Measurements from ENCODE around the gene HDAC4.

HDAC4 gene

DNA sequence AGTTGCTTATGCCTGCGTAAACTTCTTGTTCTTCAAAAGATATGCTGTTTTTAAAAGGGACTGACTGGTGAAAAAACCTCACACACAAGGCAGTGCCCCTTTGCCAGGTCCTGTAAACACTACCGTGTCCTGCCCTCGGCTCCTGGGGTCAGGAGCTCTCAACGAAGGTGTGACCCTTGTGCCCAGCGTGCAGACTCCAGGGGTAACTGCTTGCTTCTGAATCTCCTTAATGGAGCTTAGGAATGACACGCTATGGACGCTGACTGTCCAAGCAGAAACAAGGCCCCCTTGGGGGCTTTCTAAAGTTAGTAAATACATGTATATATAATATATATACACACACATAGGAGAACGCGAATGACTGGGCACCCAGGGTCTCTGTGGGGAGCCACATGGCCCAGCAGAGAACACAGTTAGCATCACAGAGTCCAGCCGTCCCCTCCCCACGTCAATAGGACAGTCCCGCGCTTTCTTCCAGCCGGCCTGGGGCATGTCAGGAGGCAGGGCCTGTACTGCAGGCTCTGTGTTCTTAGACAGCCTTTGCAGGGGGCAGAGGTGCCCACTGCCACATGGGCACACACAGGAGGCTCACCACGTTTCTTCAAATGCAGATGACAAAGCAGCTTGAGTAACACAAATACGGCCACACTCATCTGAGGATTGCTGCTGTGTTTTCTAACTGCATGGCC is 96.1 kb downstream of the HDAC4 start:
- no peak for DNase-seq

GRCh38 chr2:239303711-239304532 is 96.9 kb downstream of the HDAC4 start:
- no peak for DNase-seq

DNA sequence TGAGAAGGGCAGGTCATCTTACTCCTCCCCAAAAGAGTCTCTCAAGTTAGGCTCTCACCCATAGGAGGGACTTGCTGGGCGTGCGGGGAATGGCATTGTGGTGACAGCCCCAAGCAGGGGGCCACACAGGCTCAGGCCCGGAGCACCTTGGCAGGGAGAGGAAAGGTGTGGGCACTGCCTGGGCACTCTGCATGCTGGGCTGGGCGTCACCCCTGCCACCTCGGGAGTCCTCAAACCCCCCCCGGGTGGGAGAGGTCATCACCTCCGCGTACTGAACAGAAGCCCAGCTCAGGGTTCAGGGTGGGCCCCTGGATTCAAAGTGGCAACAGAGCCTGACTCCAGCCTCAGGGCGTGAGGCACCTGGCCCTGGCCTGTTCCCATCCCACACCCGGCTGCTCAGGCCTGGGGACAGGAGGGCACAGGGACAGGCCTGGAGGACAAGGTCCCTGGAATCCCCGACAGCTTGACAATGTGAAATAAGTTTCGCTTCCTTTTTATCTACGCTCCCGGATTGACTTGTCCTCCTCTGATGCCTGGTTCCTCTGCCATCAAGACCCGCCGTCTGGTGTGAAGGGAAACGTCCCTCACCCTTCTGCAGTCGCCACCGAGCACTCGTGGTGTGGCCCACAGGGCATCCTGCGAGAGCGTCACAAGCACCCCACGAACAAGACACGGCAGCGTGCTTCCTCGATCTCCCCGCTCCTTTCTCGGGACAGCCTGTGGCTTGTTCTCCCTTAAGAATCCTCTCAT is 97.8 kb downstream of the HDAC4 start:
- DNase-seq = no peak

GRCh38 chr2:239302083-239302807 is 98.6 kb downstream of the HDAC4 start:
- no peak for DNase-seq

DNA sequence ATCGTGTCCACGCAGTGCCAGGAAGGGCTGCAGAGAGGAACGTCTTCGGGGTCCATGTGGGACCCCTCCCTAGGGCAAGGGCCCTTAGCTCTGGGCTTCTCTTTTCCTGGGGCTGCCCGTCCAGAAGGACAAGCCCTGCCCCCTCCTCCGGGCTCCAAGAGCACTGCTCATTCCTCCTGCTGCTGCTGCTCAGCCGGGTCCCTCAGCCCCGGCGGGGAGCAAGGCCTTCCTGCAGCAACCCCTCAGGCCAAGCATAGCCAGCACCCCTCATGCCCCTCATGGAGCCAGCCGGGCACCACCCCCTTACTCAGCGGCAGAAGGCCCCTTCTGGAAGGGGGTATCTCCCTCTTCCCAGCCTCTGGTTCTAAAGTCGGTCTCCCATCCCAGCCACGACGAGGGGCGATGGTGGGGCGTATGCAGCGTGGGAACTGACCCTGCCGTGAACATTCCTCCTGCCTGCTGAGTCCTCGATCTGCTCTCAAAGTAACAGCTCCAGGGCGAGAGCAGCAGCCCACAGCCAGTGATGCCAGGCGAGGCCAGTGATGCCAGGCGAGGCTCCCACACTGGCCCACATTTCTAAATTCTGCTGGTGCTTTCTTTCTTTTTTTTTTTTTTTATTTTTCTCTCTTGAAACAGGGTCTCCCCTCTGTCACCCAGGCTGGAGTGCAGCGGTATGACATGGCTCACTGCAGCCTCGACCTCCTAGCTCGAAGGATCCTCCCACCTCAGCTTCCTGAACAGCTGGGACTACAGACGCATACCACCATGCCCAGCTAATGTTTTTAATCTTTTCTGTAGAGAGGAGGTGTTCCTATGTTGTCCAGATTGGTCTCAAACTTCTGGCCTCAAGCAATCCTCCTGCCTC is 99.7 kb downstream of the HDAC4 start:
- no peak for DNase-seq

- no peak for DNase-seq
These were observed 100.6 kb downstream of the HDAC4 start for GRCh38 chr2:239300242-239300641.

GRCh38 chr2:239299218-239299939 is 101.4 kb downstream of the HDAC4 start:
- DNase-seq = no peak

GRCh38 chr2:239298116-239298804 is 102.6 kb downstream of the HDAC4 start:
- no peak for DNase-seq

DNA sequence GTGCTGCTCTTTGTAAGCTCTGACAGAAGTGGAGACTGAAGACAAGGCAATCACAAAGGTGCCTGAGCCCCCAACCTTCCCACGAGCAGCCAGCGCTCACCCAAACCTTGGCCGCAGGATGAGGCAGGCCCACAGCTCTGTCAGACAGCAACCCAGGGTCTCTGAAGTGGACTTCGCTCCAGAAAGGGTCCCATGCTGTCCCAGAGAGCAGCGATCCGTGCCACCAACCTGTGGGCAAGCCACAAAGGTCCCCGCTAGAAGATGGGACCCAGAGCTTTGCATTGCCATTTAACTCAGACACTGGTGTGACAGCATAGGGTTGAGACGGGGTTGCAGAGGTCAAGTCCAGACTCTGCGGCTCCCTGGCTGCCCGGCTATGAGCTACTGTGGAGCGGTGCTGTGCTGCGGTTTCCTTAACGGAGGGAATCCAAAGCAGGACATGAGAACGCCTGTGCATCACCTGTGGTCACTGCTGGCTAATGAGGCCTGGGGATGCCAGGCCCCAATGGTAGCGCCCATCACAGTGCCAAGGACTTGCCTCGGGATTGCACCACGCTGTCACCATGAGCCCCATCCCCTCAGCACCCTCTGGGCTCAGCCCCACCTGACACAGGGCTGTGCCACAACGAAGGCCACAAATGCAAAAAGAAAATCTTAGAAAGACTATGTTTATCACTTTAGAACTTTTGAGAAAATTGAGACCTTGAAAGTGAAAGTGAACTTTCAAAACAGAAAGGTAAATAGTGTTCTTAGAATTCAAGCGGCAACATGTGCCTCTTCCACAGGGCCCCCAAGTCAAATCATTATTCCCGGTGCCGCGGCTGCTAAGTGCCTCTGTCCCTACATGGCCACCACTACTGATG is 103.4 kb downstream of the HDAC4 start:
- no peak for DNase-seq

GRCh38 chr2:239296020-239296932 is 104.5 kb downstream of the HDAC4 start:
- no peak for DNase-seq

GRCh38 chr2:239295377-239296019 is 105.3 kb downstream of the HDAC4 start:
- no peak for DNase-seq

- DNase-seq = no peak
These were observed 106.2 kb downstream of the HDAC4 start for GRCh38 chr2:239294571-239295054.

- no peak for DNase-seq
These were observed 106.9 kb downstream of the HDAC4 start for GRCh38 chr2:239293775-239294430.

DNA sequence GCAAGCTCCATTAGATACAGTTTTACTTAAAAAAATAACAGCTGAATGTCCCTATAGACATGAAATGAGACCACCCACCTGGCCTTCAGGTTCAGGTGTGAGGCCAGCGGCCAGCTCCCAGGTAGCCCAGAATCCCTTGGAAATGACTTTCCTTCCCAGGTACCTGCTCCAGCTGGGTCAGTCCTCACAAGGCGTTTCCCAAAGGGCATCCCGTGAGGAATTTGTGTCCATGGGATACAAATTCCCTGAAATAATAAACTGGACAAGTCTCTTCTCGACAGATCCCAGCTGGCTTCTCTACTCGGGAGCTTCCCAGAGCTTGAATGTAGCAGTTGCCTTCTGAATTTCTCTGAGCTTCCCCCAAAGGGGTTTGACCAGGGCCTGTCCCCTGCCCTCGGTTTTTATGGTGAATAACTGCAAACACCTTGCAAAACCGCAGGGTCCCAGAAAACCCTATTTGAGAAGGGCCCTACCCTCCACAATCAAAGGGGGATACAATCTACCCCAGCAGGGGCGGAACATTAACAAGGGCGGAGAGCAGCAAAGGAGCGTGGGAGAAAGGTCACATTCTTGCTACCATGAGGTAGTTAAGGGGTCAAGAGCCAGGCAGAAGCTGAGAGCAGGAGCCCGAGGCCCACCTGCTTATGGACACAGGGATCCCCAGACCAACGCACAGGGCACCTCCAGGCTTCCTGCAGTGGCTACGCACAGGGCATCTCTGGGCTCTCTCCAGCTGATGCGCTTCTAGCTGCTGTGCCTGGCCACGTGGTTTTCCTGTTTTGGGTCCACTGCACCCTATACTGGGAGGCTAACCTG is 107.7 kb downstream of the HDAC4 start:
- DNase-seq = no peak

- no peak for DNase-seq
These were observed 108.3 kb downstream of the HDAC4 start for GRCh38 chr2:239292531-239292930.

All from COR-L47 (cell line).